ENCODE measurements around the gene SLAMF6.

DNA sequence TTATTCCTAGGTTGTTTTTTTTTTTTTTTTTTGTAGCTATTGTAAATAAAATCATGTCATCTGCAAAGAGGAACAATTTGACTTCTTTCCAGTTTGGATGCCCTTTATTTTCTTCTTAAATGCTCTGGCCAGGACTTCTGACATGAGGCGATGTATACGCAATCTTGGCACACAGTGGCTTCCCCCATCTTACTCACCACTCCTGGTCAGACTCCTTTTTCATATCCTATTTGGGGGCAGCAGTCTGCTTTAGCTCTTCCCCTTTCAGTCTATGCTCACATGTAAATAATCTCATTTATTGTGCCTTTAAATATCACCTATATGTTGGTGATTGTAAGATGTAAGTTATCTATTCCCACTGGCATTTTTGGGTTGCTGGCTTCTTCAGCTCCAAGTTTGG lies 56.1 kb downstream of the SLAMF6 start:
- TF ChIP-seq, protein P1, sequence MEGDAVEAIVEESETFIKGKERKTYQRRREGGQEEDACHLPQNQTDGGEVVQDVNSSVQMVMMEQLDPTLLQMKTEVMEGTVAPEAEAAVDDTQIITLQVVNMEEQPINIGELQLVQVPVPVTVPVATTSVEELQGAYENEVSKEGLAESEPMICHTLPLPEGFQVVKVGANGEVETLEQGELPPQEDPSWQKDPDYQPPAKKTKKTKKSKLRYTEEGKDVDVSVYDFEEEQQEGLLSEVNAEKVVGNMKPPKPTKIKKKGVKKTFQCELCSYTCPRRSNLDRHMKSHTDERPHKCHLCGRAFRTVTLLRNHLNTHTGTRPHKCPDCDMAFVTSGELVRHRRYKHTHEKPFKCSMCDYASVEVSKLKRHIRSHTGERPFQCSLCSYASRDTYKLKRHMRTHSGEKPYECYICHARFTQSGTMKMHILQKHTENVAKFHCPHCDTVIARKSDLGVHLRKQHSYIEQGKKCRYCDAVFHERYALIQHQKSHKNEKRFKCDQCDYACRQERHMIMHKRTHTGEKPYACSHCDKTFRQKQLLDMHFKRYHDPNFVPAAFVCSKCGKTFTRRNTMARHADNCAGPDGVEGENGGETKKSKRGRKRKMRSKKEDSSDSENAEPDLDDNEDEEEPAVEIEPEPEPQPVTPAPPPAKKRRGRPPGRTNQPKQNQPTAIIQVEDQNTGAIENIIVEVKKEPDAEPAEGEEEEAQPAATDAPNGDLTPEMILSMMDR (IDR thresholded peaks at IDR 0.05): no peak
- TF ChIP-seq POLR2AphosphoS5 (IDR thresholded peaks at IDR 0.05): no peak
